K562 (cell line): ENCODE data around the gene TRIM69. TPM values are rescaled to one million over a fixed set of nuclear protein-coding genes. Genes with fewer than 3 reads are reported as not detected.
A peak's percentile ranks its signal among the peaks of the same experiment; 100 is the strongest.

ENCODE experiments used
- ATF2 ChIP-seq: sonication (generic); formaldehyde crosslinking; IDR thresholded peaks from 2 replicates; pipeline ENCODE4 v1.8.1; 2022; ENCODE audit warnings: missing genetic modification reagents
- CCNT2 ChIP-seq: IDR thresholded peaks from 2 replicates; pipeline ENCODE4 v1.6.1; 2011; ENCODE audit warnings: borderline replicate concordance, low read depth, mild to moderate bottlenecking, moderate library complexity, mixed read lengths, low read length; ENCODE audit not compliant: insufficient read length; ENCODE audit errors: extremely low read depth
- ELK1 ChIP-seq: sonication (generic); formaldehyde crosslinking; IDR thresholded peaks from 2 replicates; pipeline ENCODE4 v1.8.1; 2022; ENCODE audit warnings: missing genetic modification reagents
- GTF2B ChIP-seq: IDR thresholded peaks from 2 replicates; pipeline ENCODE4 v1.6.1; 2011; ENCODE audit not compliant: insufficient read length; ENCODE audit errors: extremely low read depth
- HDAC8 ChIP-seq: fragments of 450-650 bp; IDR thresholded peaks from 2 replicates; pipeline ENCODE4 v1.6.1; 2016; ENCODE audit warnings: mild to moderate bottlenecking, missing genetic modification characterization, moderate library complexity, missing compliant biosample characterization
- KHSRP ChIP-seq: fragments of 450-650 bp; IDR thresholded peaks from 2 replicates; pipeline ENCODE4 v1.6.1; 2017
- MBD2 ChIP-seq: sonication (generic); IDR thresholded peaks from 2 replicates; pipeline ENCODE4 v1.6.1; 2016; ENCODE audit warnings: low read depth, borderline replicate concordance
- NR2C2 ChIP-seq, 2 experiments: fragments of 200-800 bp in 1 of 2; sonication (Bioruptor generic) in 1 of 2; sonication (generic) in 1 of 2; formaldehyde crosslinking in 1 of 2; IDR thresholded peaks; 2 replicates each; pipeline versions ENCODE4 v1.6.1 to v1.8.0; 2016 to 2022; ENCODE audit warnings: mild to moderate bottlenecking in 1 of 2, missing compliant biosample characterization in 1 of 2, missing genetic modification characterization in 1 of 2, missing genetic modification reagents in 1 of 2
- POLR3G ChIP-seq: IDR thresholded peaks from 2 replicates; pipeline ENCODE4 v1.6.1; 2011; ENCODE audit not compliant: insufficient read length, insufficient replicate concordance; ENCODE audit errors: extremely low read depth
- RBM17 ChIP-seq: fragments of 200-400 bp; formaldehyde crosslinking; IDR thresholded peaks from 2 replicates; pipeline ENCODE4 v1.6.1; 2017; ENCODE audit warnings: low read depth, mild to moderate bottlenecking, low read length, borderline replicate concordance
- SREBF2 ChIP-seq: sonication (generic); formaldehyde crosslinking; IDR thresholded peaks from 2 replicates; pipeline ENCODE4 v1.4.0; 2020; ENCODE audit warnings: mild to moderate bottlenecking, missing genetic modification reagents
- TCF7L2 ChIP-seq: fragments of 150-350 bp; IDR thresholded peaks from 2 replicates; pipeline ENCODE4 v1.6.1; 2016; ENCODE audit warnings: low read depth, mild to moderate bottlenecking, low read length, moderate library complexity
- THRB ChIP-seq: fragments of 450-650 bp; formaldehyde crosslinking; conservative IDR thresholded peaks from 2 replicates; pipeline ENCODE4 v1.4.0; 2022; ENCODE audit warnings: mild to moderate bottlenecking, missing genetic modification characterization
- ZEB2 ChIP-seq: fragments of 450-650 bp; IDR thresholded peaks from 2 replicates; pipeline ENCODE4 v1.6.1; 2016
- ZNF436 ChIP-seq: fragments of 250-450, 450-650 bp; sonication (Bioruptor Pico); formaldehyde crosslinking; IDR thresholded peaks from 2 replicates; pipeline ENCODE4 v1.7.0; 2020; ENCODE audit warnings: mild to moderate bottlenecking
- ZNF583 ChIP-seq: fragments of 250-450 bp; sonication (Bioruptor Pico); IDR thresholded peaks from 2 replicates; pipeline ENCODE4 v1.4.0; 2020
- polyA plus RNA-seq, 8 experiments: library from polyadenylated mRNA; depleted of rRNA in 4 of 8; stranded (reverse) in 5 of 8; unstranded in 3 of 8; fragments of >200 nt; fragmentation: Nextera tagmentation in 2 of 8; fragmentation: Illumina TruSeq in 1 of 8; extraction: Ambion mirVana in 2 of 8; extraction: Trizol in 1 of 8; gene quantifications; 2 replicates each; pipeline versions ENCODE4 v1.2.1 to v1.2.3, GENCODE V29; 2011 to 2014; ENCODE audit warnings: inconsistent platforms in 1 of 8, missing spikeins in 1 of 8
- total RNA-seq, 7 experiments: library from RNA; depleted of rRNA in 6 of 7; stranded (reverse); fragments of >200 nt in 6 of 7; fragmentation: Illumina TruSeq in 2 of 7; extraction: Trizol in 2 of 7; gene quantifications; 2 replicates each; pipeline versions ENCODE4 v1.2.1 to v1.2.3, GENCODE V29; 2011 to 2021; ENCODE audit warnings: low replicate concordance in 1 of 7
- TF ChIP-seq, protein P1 (sequence below): IDR thresholded peaks from 2 replicates; pipeline ENCODE4 v1.6.1; 2014; ENCODE audit warnings: antibody characterized with exemption
- TF ChIP-seq, protein P2 (sequence below): fragments of 450-650 bp; IDR thresholded peaks from 2 replicates; pipeline ENCODE4 v1.7.1; 2018; ENCODE audit warnings: mild to moderate bottlenecking, low read depth; ENCODE audit not compliant: partially characterized antibody

TRIM69 gene
- total and polyA plus RNA-seq, 9 of the 15 experiments (the other 6 are each of a cell fraction or from before 2014, with no cell fraction given): 1.0 to 4.3 (median 2.3) TPM

- TF ChIP-seq GTF2B: no peak
- TF ChIP-seq NR2C2 (CRISPR knock-in tag; IDR thresholded peaks at IDR 0.05): no peak
- peak; percentile 80 for TF ChIP-seq NR2C2 (tag; IDR thresholded peaks at IDR 0.05)
- TF ChIP-seq ELK1 (CRISPR knock-in tag): no peak
- peak; percentile 99 for TF ChIP-seq THRB (CRISPR knock-in tag)
- TF ChIP-seq TCF7L2: no peak
- no peak for TF ChIP-seq KHSRP
- TF ChIP-seq ATF2 (CRISPR knock-in tag): no peak
- no peak for TF ChIP-seq SREBF2
- TF ChIP-seq, protein P1, sequence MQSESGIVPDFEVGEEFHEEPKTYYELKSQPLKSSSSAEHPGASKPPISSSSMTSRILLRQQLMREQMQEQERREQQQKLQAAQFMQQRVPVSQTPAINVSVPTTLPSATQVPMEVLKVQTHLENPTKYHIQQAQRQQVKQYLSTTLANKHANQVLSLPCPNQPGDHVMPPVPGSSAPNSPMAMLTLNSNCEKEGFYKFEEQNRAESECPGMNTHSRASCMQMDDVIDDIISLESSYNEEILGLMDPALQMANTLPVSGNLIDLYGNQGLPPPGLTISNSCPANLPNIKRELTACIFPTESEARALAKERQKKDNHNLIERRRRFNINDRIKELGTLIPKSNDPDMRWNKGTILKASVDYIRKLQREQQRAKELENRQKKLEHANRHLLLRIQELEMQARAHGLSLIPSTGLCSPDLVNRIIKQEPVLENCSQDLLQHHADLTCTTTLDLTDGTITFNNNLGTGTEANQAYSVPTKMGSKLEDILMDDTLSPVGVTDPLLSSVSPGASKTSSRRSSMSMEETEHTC: no peak
- TF ChIP-seq ZEB2: no peak
- TF ChIP-seq MBD2: no peak
- TF ChIP-seq ZNF583 (CRISPR knock-in tag): no peak
- TF ChIP-seq POLR3G: no peak
- TF ChIP-seq HDAC8 (tag): no peak
- TF ChIP-seq, protein P2, sequence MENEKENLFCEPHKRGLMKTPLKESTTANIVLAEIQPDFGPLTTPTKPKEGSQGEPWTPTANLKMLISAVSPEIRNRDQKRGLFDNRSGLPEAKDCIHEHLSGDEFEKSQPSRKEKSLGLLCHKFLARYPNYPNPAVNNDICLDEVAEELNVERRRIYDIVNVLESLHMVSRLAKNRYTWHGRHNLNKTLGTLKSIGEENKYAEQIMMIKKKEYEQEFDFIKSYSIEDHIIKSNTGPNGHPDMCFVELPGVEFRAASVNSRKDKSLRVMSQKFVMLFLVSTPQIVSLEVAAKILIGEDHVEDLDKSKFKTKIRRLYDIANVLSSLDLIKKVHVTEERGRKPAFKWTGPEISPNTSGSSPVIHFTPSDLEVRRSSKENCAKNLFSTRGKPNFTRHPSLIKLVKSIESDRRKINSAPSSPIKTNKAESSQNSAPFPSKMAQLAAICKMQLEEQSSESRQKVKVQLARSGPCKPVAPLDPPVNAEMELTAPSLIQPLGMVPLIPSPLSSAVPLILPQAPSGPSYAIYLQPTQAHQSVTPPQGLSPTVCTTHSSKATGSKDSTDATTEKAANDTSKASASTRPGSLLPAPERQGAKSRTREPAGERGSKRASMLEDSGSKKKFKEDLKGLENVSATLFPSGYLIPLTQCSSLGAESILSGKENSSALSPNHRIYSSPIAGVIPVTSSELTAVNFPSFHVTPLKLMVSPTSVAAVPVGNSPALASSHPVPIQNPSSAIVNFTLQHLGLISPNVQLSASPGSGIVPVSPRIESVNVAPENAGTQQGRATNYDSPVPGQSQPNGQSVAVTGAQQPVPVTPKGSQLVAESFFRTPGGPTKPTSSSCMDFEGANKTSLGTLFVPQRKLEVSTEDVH: no peak
- TF ChIP-seq CCNT2: no peak
- peak; percentile 84 for TF ChIP-seq ZNF436
- TF ChIP-seq RBM17: no peak
Measured at GRCh38 chr15:44726568-44727484, 9.5 kb upstream of the TRIM69 start (continued).
